ENCODE results near the gene LIMD2.

LIMD2 gene

DNA sequence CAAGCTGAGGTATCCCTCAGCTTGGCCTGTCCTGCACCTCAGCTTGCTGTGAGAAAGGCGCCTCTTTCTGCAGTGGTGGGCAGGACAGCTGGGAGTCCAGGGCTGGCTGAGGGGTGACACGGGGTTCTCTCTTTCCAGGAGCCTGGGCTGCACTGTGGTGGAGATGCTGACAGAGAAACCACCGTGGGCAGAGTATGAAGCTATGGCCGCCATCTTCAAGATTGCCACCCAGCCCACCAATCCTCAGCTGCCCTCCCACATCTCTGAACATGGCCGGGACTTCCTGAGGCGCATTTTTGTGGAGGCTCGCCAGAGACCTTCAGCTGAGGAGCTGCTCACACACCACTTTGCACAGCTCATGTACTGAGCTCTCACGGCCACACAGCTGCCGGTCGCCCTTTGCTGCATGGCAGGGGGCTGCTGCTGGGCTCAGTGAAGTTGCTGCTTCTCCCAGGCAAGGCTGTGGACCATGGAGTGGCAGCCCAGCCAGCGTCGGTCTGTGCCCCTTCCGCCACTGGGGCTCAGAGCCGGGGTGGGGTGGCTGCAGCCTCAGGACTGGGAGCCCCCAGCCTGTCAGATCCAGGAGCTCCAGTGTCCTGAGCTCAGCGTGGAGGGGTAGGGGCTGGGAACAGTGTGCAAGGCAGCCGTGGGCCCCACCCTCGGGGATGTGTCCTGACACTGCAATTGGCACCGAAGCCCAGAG, 6.4 kb downstream of the LIMD2 start:
- H3K9ac ChIP-seq (ENCODE audit: low read length), result no peak overlapping the region
- H3K4me3 ChIP-seq (ENCODE audit: insufficient read depth in 1 of 2, low read depth in 1 of 2, low read length in 2 of 2), result no peak overlapping the region

DNA sequence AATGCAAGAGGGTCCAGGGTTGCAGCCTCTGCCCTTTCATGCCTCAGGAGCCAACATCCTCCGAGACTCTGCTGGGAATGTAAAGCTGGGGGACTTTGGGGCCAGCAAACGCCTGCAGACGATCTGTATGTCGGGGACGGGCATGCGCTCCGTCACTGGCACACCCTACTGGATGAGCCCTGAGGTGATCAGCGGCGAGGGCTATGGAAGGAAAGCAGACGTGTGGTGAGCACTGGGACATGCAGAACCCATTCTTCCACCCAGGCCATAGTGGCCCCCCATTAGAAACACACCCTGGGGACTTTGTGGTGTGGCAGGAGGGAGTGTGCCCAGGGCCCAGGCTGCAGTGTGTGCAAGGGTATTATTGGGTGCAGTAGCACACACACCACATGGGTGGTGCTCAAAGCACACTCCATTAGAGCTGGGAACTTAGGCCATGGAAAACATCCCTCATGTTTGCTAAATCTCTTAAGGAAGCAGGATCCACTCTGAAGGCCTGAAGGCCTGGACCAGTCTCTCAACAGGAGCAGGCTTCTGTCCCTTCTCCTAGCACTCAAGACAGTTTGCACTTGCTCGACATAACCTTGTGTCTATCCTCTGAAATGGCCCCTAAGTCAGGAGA, 7.6 kb downstream of the LIMD2 start:
- peaks cover 70 to 81% of the 10 kb centered on the region in 2 experiments for H3K36me3 ChIP-seq (ENCODE audit: control insufficient read depth in 1 of 2, insufficient read depth in 2 of 2, low read depth in 1 of 2, low read length in 2 of 2)
- WGBS, result 96% methylated on average over 10 of the region's 11 CpGs
- H3K4me1 ChIP-seq (ENCODE audit: control insufficient read depth, insufficient read depth, low read depth, low read length), result peaks cover 13% of the 10 kb centered on the region

More for the DNA sequence above, 6.4 kb downstream of the LIMD2 start:
- H4K91ac ChIP-seq (ENCODE audit: low read length), result no peak overlapping the region
- H3K4me2 ChIP-seq (ENCODE audit: low read length, poor library complexity, severe bottlenecking), result no peak overlapping the region
- peaks cover 7% of the 10 kb centered on the region for H3K79me1 ChIP-seq (replicated peaks; ENCODE audit: low read length, poor library complexity, severe bottlenecking)
- WGBS, result 96% methylated on average over 18 of the region's 18 CpGs
- no peak overlapping the region for H2AK5ac ChIP-seq (ENCODE audit: low read length, severe bottlenecking)
- H2BK15ac ChIP-seq (ENCODE audit: low read depth, poor library complexity, severe bottlenecking), result no peak overlapping the region
- no peaks in the 10 kb centered on the region for H3K27me3 ChIP-seq (ENCODE audit: control insufficient read depth in 1 of 2, insufficient read depth in 1 of 2, low read length in 2 of 2)
- H3K36me3 ChIP-seq (ENCODE audit: control insufficient read depth in 1 of 2, insufficient read depth in 2 of 2, low read depth in 1 of 2, low read length in 2 of 2), result peaks cover 62 to 88% of the 10 kb centered on the region in 2 experiments
- no peak overlapping the region for H3K23ac ChIP-seq (ENCODE audit: low read length in 2 of 2)
- no peak overlapping the region for H3K14ac ChIP-seq (ENCODE audit: low read length in 2 of 2)
- no peak overlapping the region for H3K27ac ChIP-seq (ENCODE audit: low read length, poor library complexity, severe bottlenecking)
- H2BK120ac ChIP-seq (ENCODE audit: low read depth, low read length), result no peak overlapping the region
- H3K18ac ChIP-seq (ENCODE audit: low read depth in 1 of 2, low read length in 2 of 2), result no peak overlapping the region
- no peak overlapping the region for H2BK12ac ChIP-seq (ENCODE audit: low read length in 2 of 2)
- no peak overlapping the region for H4K8ac ChIP-seq (ENCODE audit: low read length)
- peaks cover 25% of the 10 kb centered on the region for H3K4me1 ChIP-seq (ENCODE audit: control insufficient read depth, insufficient read depth, low read depth, low read length)
- DNase-seq, result no peak
- no peak overlapping the region for H3K4ac ChIP-seq (ENCODE audit: low read depth in 1 of 2, low read length in 2 of 2)
- H2BK5ac ChIP-seq (ENCODE audit: low read depth, low read length, poor library complexity, severe bottlenecking), result no peak overlapping the region
- H2AFZ ChIP-seq (ENCODE audit: low read depth, low read length), result no peak overlapping the region
- no peaks in the 10 kb centered on the region for H3K9me3 ChIP-seq (ENCODE audit: control insufficient read depth, low read length)

DNA sequence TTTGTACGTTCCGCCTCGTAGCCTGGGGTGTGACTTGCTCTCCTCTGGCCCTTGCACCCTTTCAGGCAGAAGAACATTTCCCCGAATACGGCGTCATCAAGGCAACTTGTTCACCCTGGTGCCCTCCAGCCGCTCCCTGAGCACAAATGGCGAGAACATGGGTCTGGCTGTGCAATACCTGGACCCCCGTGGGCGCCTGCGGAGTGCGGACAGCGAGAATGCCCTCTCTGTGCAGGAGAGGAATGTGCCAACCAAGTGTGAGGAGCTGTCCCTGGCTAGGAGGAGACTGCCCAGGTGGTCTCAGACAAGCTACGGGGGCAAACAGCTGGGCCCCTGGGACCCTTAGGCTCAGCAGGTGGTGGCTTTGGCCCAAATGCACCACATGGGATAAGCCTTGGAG, 10.4 kb downstream of the LIMD2 start:
- Histone ChIP-seq H3K18ac (ENCODE audit: low read depth in 1 of 2, low read length in 2 of 2) (no peak overlapping the region), H2AFZ (ENCODE audit: low read depth, low read length) (no peak overlapping the region), H2AK5ac (ENCODE audit: low read length, severe bottlenecking) (no peak overlapping the region), H3K23ac (ENCODE audit: low read length in 2 of 2) (no peak overlapping the region), H3K27ac (ENCODE audit: low read length, poor library complexity, severe bottlenecking) (no peak overlapping the region), H4K91ac (ENCODE audit: low read length) (no peak overlapping the region), H3K9me3 (ENCODE audit: control insufficient read depth, low read length) (no peaks in the 10 kb centered on the region), H2BK12ac (ENCODE audit: low read length in 2 of 2) (no peak overlapping the region), H3K9ac (ENCODE audit: low read length) (no peak overlapping the region), H4K8ac (ENCODE audit: low read length) (peak overlapping the region; percentile 21), H3K79me1 (replicated peaks; ENCODE audit: low read length, poor library complexity, severe bottlenecking) (peaks cover 4% of the 10 kb centered on the region), H2BK5ac (ENCODE audit: low read depth, low read length, poor library complexity, severe bottlenecking) (no peak overlapping the region), H3K4me3 (ENCODE audit: insufficient read depth in 1 of 2, low read depth in 1 of 2, low read length in 2 of 2) (no peak overlapping the region), H2BK15ac (ENCODE audit: low read depth, poor library complexity, severe bottlenecking) (no peak overlapping the region), H3K14ac (ENCODE audit: low read length in 2 of 2) (no peak overlapping the region), H3K4me2 (ENCODE audit: low read length, poor library complexity, severe bottlenecking) (no peak overlapping the region), H2BK120ac (ENCODE audit: low read depth, low read length) (no peak overlapping the region), H3K4ac (ENCODE audit: low read depth in 1 of 2, low read length in 2 of 2) (no peak overlapping the region), H3K36me3 (ENCODE audit: control insufficient read depth in 1 of 2, insufficient read depth in 2 of 2, low read depth in 1 of 2, low read length in 2 of 2) (peaks cover 67 to 89% of the 10 kb centered on the region in 2 experiments), H3K27me3 (ENCODE audit: control insufficient read depth in 1 of 2, insufficient read depth in 1 of 2, low read length in 2 of 2) (no peaks in the 10 kb centered on the region), H3K4me1 (ENCODE audit: control insufficient read depth, insufficient read depth, low read depth, low read length) (peaks cover under 1% of the 10 kb centered on the region)
- 97% methylated on average over 14 of the region's 14 CpGs for WGBS
- no peak for DNase-seq

More for the DNA sequence above, 7.6 kb downstream of the LIMD2 start:
- H3K27ac ChIP-seq (ENCODE audit: low read length, poor library complexity, severe bottlenecking), result no peak overlapping the region
- H3K9ac ChIP-seq (ENCODE audit: low read length), result no peak overlapping the region
- no peak overlapping the region for H3K4ac ChIP-seq (ENCODE audit: low read depth in 1 of 2, low read length in 2 of 2)
- H2BK5ac ChIP-seq (ENCODE audit: low read depth, low read length, poor library complexity, severe bottlenecking), result no peak overlapping the region
- H2BK120ac ChIP-seq (ENCODE audit: low read depth, low read length), result no peak overlapping the region
- no peak overlapping the region for H4K8ac ChIP-seq (ENCODE audit: low read length)
- no peak overlapping the region for H3K23ac ChIP-seq (ENCODE audit: low read length in 2 of 2)
- no peak overlapping the region for H3K4me2 ChIP-seq (ENCODE audit: low read length, poor library complexity, severe bottlenecking)
- no peak overlapping the region for H3K4me3 ChIP-seq (ENCODE audit: insufficient read depth in 1 of 2, low read depth in 1 of 2, low read length in 2 of 2)
- no peak overlapping the region for H2BK15ac ChIP-seq (ENCODE audit: low read depth, poor library complexity, severe bottlenecking)
- no peak overlapping the region for H3K14ac ChIP-seq (ENCODE audit: low read length in 2 of 2)
- no peak overlapping the region for H2AK5ac ChIP-seq (ENCODE audit: low read length, severe bottlenecking)
- no peak overlapping the region for H4K91ac ChIP-seq (ENCODE audit: low read length)
- peaks cover under 1% of the 10 kb centered on the region for H3K79me1 ChIP-seq (replicated peaks; ENCODE audit: low read length, poor library complexity, severe bottlenecking)
- H3K9me3 ChIP-seq (ENCODE audit: control insufficient read depth, low read length), result no peaks in the 10 kb centered on the region
- H3K18ac ChIP-seq (ENCODE audit: low read depth in 1 of 2, low read length in 2 of 2), result no peak overlapping the region
- no peak for DNase-seq
- no peaks in the 10 kb centered on the region for H3K27me3 ChIP-seq (ENCODE audit: control insufficient read depth in 1 of 2, insufficient read depth in 1 of 2, low read length in 2 of 2)
- no peak overlapping the region for H2AFZ ChIP-seq (ENCODE audit: low read depth, low read length)
- H2BK12ac ChIP-seq (ENCODE audit: low read length in 2 of 2), result no peak overlapping the region

DNA sequence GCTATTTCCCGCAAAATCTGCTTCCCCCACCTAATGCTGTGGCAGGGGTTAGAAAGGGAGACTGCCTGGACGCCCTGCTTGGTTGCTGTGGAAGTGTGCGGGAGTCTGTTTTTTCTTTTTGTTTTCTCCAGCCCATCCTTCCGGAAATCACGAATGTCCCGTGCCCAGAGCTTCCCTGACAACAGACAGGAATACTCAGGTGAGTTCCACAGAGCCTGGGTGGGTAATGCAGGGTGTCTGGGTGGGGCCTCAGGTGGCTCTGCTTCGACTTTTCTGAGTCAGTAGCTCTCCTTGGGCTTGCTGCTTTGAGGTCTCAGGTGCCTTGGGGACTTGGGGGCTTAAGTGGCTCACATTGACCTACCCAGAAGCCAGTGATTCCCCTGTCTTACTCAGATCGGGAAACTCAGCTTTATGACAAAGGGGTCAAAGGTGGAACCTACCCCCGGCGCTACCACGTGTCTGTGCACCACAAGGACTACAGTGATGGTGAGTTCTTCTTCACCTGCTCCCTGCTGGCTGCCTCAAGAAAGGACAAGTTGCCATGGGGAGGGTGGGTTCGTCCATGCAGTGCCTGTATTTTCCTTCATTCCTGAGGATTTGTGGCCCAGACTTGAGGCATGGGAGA, 11.4 kb downstream of the LIMD2 start:
- no peak overlapping the region for H3K4me3 ChIP-seq (ENCODE audit: insufficient read depth in 1 of 2, low read depth in 1 of 2, low read length in 2 of 2)
- H2AFZ ChIP-seq (ENCODE audit: low read depth, low read length), result no peak overlapping the region
- H2BK15ac ChIP-seq (ENCODE audit: low read depth, poor library complexity, severe bottlenecking), result no peak overlapping the region
- H2AK5ac ChIP-seq (ENCODE audit: low read length, severe bottlenecking), result no peak overlapping the region
- H3K9ac ChIP-seq (ENCODE audit: low read length), result no peak overlapping the region
- no peak overlapping the region for H2BK12ac ChIP-seq (ENCODE audit: low read length in 2 of 2)
- no peak overlapping the region for H3K14ac ChIP-seq (ENCODE audit: low read length in 2 of 2)
- no peaks in the 10 kb centered on the region for H3K4me1 ChIP-seq (ENCODE audit: control insufficient read depth, insufficient read depth, low read depth, low read length)
- H3K9me3 ChIP-seq (ENCODE audit: control insufficient read depth, low read length), result no peaks in the 10 kb centered on the region
- no peak for DNase-seq
- H3K27ac ChIP-seq (ENCODE audit: low read length, poor library complexity, severe bottlenecking), result no peak overlapping the region
- no peak overlapping the region for H2BK120ac ChIP-seq (ENCODE audit: low read depth, low read length)
- peaks cover 58 to 86% of the 10 kb centered on the region in 2 experiments for H3K36me3 ChIP-seq (ENCODE audit: control insufficient read depth in 1 of 2, insufficient read depth in 2 of 2, low read depth in 1 of 2, low read length in 2 of 2)
- H3K27me3 ChIP-seq (ENCODE audit: control insufficient read depth in 1 of 2, insufficient read depth in 1 of 2, low read length in 2 of 2), result no peaks in the 10 kb centered on the region
- WGBS, result 96% methylated on average over 12 of the region's 12 CpGs
- H3K4me2 ChIP-seq (ENCODE audit: low read length, poor library complexity, severe bottlenecking), result no peak overlapping the region
- H3K18ac ChIP-seq (ENCODE audit: low read depth in 1 of 2, low read length in 2 of 2), result no peak overlapping the region
- H2BK5ac ChIP-seq (ENCODE audit: low read depth, low read length, poor library complexity, severe bottlenecking), result no peak overlapping the region
- peaks cover 4% of the 10 kb centered on the region for H3K79me1 ChIP-seq (replicated peaks; ENCODE audit: low read length, poor library complexity, severe bottlenecking)
- no peak overlapping the region for H4K91ac ChIP-seq (ENCODE audit: low read length)
- peak overlapping the region in 1 of 2 experiments; percentile 9 for H3K23ac ChIP-seq (ENCODE audit: low read length in 2 of 2)
- no peak overlapping the region for H4K8ac ChIP-seq (ENCODE audit: low read length)
- H3K4ac ChIP-seq (ENCODE audit: low read depth in 1 of 2, low read length in 2 of 2), result no peak overlapping the region
